Measurements from ENCODE around the gene EXOSC10. TPM values are rescaled to one million over a fixed set of nuclear protein-coding genes. Genes with fewer than 3 reads are reported as not detected.
"Not testable (repeated sequence)": the region's sequence is repeated elsewhere in the genome, so short reads cannot be mapped to it uniquely, and the experiment has no call there.

EXOSC10 gene
- total RNA-seq, 4 donors from 2014 or later = 39.3 to 56.2 (median 41.0) TPM

- TF ChIP-seq POLR2AphosphoS5 (IDR thresholded peaks at IDR 0.05) (no peak), CTCF (IDR thresholded peaks at IDR 0.05) (no peak), EP300 (IDR thresholded peaks at IDR 0.05) (no peak), POLR2A (IDR thresholded peaks at IDR 0.05) (no peak)
- Histone ChIP-seq H3K27me3 (peaks cover 20% of the 10 kb centered on the region), H3K4me1 (peaks cover 0 to 22% (median 8%) of the 10 kb centered on the region in 3 donors), H3K36me3 (peaks cover 0 to 43% of the 10 kb centered on the region in 2 donors), H3K4me3 (no peak overlapping the region), H3K9me3 (no peaks in the 10 kb centered on the region), H3K27ac (no peak overlapping the region)
- no CpG with 5 or more reads among the region's 7 CpGs for WGBS, 2 donors (ENCODE audit: low coverage in 1 of 2)
- no peak for ATAC-seq
These were observed 45.5 kb downstream of the EXOSC10 start for GRCh38 chr1:11054181-11054580.

- no peak for TF ChIP-seq POLR2AphosphoS5 (IDR thresholded peaks at IDR 0.05)
- no peak for TF ChIP-seq EP300 (IDR thresholded peaks at IDR 0.05)
- Histone ChIP-seq H3K4me1 (peaks cover 0 to 18% (median 3%) of the 10 kb centered on the region in 3 donors), H3K4me3 (no peak overlapping the region), H3K36me3 (peaks cover 0 to 43% of the 10 kb centered on the region in 2 donors), H3K27ac (no peak overlapping the region), H3K27me3 (peaks cover 20% of the 10 kb centered on the region), H3K9me3 (no peaks in the 10 kb centered on the region)
- no CpG with 5 or more reads among the region's 10 CpGs for WGBS, 2 donors (ENCODE audit: low coverage in 1 of 2)
- ATAC-seq = no peak
These were observed 45.9 kb downstream of the EXOSC10 start for GRCh38 chr1:11053758-11054137.

GRCh38 chr1:11052839-11053757 is 46.6 kb downstream of the EXOSC10 start:
- peak; percentile 13 for ATAC-seq
- TF ChIP-seq POLR2AphosphoS5 (IDR thresholded peaks at IDR 0.05) (peak; percentile 12), POLR2A (IDR thresholded peaks at IDR 0.05) (no peak)
- Histone ChIP-seq H3K36me3 (peaks cover 0 to 42% of the 10 kb centered on the region in 2 donors), H3K4me3 (no peak overlapping the region), H3K4me1 (peaks cover 0 to 11% (median 0%) of the 10 kb centered on the region in 3 donors), H3K27me3 (peaks cover 24% of the 10 kb centered on the region), H3K27ac (no peak overlapping the region), H3K9me3 (no peaks in the 10 kb centered on the region)
- WGBS, 2 donors (ENCODE audit: low coverage in 1 of 2) = 50% methylated on average over 2 of the region's 29 CpGs; no CpG with 5 or more reads in 1 of the 2 donors

GRCh38 chr1:11051781-11052511 is 47.7 kb downstream of the EXOSC10 start:
- H3K27me3 ChIP-seq = peaks cover 25% of the 10 kb centered on the region
- WGBS, 2 donors (ENCODE audit: low coverage in 1 of 2) = 40 to 50% methylated on average over 7 to 15 of the region's 19 CpGs
- H3K4me1 ChIP-seq = peaks cover 0 to 8% (median 0%) of the 10 kb centered on the region in 3 donors
- TF ChIP-seq POLR2AphosphoS5 (IDR thresholded peaks at IDR 0.05) (no peak), CTCF (IDR thresholded peaks at IDR 0.05) (no peak), POLR2A (IDR thresholded peaks at IDR 0.05) (no peak), EP300 (IDR thresholded peaks at IDR 0.05) (no peak)
- peaks cover 0 to 31% of the 10 kb centered on the region in 2 donors for H3K36me3 ChIP-seq
- H3K27ac ChIP-seq = no peak overlapping the region
- no peak for ATAC-seq
- H3K4me3 ChIP-seq = no peak overlapping the region
- H3K9me3 ChIP-seq = no peaks in the 10 kb centered on the region

DNA sequence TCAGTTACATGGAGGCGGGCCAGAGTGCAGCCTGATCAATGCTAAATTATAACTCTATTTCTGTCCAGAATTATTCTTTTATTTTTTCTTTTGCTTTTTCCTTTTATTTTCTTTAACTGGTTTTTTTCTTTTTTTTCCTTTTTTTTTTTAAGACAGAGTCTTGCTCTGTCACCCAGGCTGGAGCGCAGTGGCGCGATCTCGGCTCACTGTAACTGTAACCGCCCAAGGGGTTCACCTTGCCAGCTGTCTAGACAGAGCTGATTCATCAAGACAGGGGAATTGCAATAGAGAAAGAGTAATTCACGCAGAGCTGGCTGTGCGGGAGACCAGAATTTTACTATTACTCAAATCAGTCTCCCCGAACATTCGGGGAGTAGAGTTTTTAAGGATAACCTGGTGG is 48.5 kb downstream of the EXOSC10 start:
- H3K27me3 ChIP-seq = peaks cover 25% of the 10 kb centered on the region
- not testable (repeated sequence) for ATAC-seq, H3K4me1 ChIP-seq, H3K9me3 ChIP-seq, H3K4me3 ChIP-seq, H3K27ac ChIP-seq
- H3K36me3 ChIP-seq = peaks cover 0 to 23% of the 10 kb centered on the region in 2 donors
- WGBS, 2 donors (ENCODE audit: low coverage in 1 of 2) = 60% methylated on average over 1 of the region's 10 CpGs; no CpG with 5 or more reads in 1 of the 2 donors

GRCh38 chr1:11046625-11047365 is 52.9 kb downstream of the EXOSC10 start, which contains the start of gene MASP2:
TSS of gene MASP2 (minus strand) at chr1:11047239. CDS start at chr1:11047207, 32 bp downstream.
- TF ChIP-seq CTCF (IDR thresholded peaks at IDR 0.05) = no peak
- TF ChIP-seq EP300 (IDR thresholded peaks at IDR 0.05) = no peak
- no peak for TF ChIP-seq POLR2A (IDR thresholded peaks at IDR 0.05)
- TF ChIP-seq POLR2AphosphoS5 (IDR thresholded peaks at IDR 0.05) = no peak
- 90% methylated on average over 7 of the region's 28 CpGs; no CpG with 5 or more reads in 1 of the 2 donors for WGBS, 2 donors (ENCODE audit: low coverage in 1 of 2)

More at GRCh38 chr1:11046625-11047365, 52.9 kb downstream of the EXOSC10 start, which contains the start of gene MASP2:
- no peak for ATAC-seq
- Histone ChIP-seq H3K9me3 (no peaks in the 10 kb centered on the region), H3K27me3 (peaks cover 11% of the 10 kb centered on the region), H3K27ac (no peak within 1 kb of the TSS), H3K4me1 (no peaks in the 10 kb centered on the region), H3K36me3 (no peaks in the 10 kb centered on the region), H3K4me3 (no peak within 1 kb of the TSS)
